Measurements from ENCODE around the gene N4BP2L2.
"Not testable (repeated sequence)": the region's sequence is repeated elsewhere in the genome, so short reads cannot be mapped to it uniquely, and the experiment has no call there.

Gene N4BP2L2

DNA sequence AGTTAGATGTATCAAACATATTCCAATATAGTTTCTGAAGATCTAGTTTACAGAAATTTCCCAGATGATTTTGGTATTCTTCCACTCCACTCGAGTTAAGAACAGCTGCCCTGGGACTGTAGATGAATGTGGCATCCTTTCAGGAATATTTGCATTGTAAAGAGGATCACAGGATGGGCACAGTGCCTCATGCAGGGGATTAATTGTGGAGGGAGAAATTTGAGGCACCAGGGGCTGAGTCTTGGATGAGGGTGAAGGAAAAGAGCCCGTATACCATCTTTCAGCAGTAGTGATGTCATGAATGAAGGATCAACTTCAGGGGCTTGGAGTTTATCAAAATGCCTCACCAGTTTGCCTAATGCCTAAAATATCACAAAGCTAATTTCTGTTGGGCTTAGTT, 43.7 kb upstream of the N4BP2L2 start:
- no peak for TF ChIP-seq CTCF (IDR thresholded peaks at IDR 0.05; ENCODE audit: low read depth, low read length)

DNA sequence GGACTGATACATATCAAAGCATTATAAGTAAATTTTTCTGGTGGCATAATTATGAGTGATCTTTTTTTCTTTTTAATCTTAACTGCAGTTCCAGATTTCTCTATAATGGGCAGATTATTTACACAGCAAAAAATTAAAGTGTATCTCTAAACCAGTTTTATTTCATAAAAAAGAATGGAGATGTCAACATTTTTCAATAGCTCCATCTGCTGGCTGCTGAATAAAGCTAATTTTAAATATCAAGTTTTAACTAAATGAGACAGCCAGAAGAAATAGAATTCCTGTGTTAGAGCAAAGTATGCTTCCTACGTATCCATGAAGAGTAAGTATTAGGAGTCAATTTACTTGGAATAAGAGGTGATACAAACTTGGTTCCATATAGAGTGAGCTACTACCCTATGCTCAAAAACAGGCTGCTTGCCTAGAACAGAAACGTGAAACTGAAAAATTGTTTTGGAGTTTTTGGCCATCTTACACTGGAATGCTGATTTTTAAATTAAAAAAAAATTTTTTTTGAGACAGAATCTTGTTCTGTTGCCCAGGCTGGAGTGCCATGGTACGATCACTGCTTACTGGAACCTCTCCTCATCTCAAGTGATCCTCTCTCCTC, 42.7 kb upstream of the N4BP2L2 start:
- no peak overlapping the region for H3K4me3 ChIP-seq (ENCODE audit: low read depth, low read length)
- peak; percentile 20; the same call in 1 of the 2 replicates for TF ChIP-seq CTCF (IDR thresholded peaks at IDR 0.05; ENCODE audit: low read depth, low read length)

More for the DNA sequence above, 43.7 kb upstream of the N4BP2L2 start:
- no peak overlapping the region for H3K4me3 ChIP-seq (ENCODE audit: low read depth, low read length)

- TF ChIP-seq CTCF (IDR thresholded peaks at IDR 0.05; ENCODE audit: low read depth, low read length): no peak
- no peak overlapping the region for H3K4me3 ChIP-seq (ENCODE audit: low read depth, low read length)
Observed at GRCh38 chr13:32577032-32577431, 38.4 kb upstream of the N4BP2L2 start.

DNA sequence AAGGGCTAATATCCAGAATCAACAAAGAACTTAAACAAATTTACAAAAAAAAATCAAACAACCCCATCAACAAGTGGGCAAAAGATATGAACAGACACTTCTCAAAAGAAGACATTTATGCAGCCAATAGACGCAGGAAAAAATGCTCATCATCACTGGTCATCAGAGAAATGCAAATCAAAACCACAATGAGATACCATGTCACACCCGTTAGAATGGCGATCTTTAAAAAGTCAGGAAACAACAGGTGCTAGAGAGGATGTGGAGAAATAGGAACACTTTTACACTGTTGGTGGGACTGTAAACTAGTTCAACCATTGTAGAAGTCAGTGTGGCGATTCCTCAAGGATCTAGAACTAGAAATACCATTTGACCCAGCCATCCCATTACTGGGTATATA, 37.1 kb upstream of the N4BP2L2 start:
- not testable (repeated sequence) for H3K4me3 ChIP-seq (ENCODE audit: low read depth, low read length)

DNA sequence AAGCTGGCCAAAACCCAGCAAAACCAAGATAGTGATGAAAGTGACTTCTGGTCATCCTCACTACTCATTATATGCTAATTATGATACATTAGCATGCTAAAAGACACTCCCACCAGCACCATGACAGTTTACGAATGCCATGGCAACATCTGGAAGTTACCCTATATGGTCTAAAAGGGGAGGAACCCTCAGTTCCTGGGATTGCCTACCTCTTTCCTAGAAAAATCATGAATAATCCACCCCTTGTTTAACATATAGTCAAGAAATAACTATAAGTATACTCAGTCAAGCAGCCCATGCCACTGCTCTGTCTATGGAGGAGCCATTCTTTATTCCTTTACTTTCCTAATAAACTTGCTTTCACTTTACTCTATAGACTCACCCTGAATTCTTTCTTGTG, 22.2 kb upstream of the N4BP2L2 start:
- H3K4me3 ChIP-seq (ENCODE audit: low read depth, low read length): not testable (repeated sequence)

- no peak for TF ChIP-seq CTCF (IDR thresholded peaks at IDR 0.05; ENCODE audit: low read depth, low read length)
- no peak overlapping the region for H3K4me3 ChIP-seq (ENCODE audit: low read depth, low read length)
Observed at GRCh38 chr13:32555613-32556012, 17.0 kb upstream of the N4BP2L2 start.

GRCh38 chr13:32553720-32554119, 15.1 kb upstream of the N4BP2L2 start:
- H3K4me3 ChIP-seq (ENCODE audit: low read depth, low read length): no peak overlapping the region
- no peak for TF ChIP-seq CTCF (IDR thresholded peaks at IDR 0.05; ENCODE audit: low read depth, low read length)

- no peak overlapping the region for H3K4me3 ChIP-seq (ENCODE audit: low read depth, low read length)
- no peak for TF ChIP-seq CTCF (IDR thresholded peaks at IDR 0.05; ENCODE audit: low read depth, low read length)
Observed at GRCh38 chr13:32549788-32550187, 11.2 kb upstream of the N4BP2L2 start.
